ENCODE data around the gene ATIC.

The ATIC gene

DNA sequence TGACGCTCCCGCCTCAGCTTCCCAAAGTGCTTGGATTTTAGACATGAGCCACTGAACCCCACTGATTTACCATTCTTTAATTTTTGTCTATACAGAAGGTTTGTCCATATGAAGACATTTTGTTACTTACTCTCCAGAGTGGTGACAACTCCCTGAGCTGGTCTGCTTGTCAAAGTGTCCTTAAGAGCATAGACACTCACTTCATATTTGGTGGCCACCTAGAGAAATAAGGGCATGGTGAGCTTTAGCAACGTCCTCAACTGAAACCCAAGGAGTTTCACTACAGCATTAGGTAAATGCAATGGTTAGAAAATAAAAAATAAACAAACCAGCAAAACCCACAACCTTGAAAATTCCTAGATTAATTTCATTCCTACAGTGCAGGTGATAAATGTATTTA lies 66.2 kb downstream of the ATIC start:
- DNase-seq = no peak

DNA sequence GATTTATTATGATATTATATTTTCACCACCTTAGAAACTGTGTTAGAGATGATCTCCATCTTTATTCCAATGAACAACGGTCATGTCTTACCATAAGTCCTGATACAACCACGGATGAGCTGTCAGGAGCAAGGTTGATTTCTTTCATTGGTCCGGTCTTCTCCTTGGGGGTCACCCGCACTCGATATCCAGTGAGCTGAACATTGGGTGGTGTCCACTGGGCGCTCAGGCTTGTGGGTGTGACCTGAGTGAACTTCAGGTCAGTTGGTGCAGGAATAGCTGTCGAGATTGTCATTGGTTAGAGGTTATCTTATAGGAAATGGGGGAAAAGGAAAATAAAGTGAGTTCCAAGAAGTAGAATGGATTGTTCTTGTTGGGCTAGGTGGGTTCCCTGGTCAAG lies 67.2 kb downstream of the ATIC start:
- no peak for DNase-seq

DNA sequence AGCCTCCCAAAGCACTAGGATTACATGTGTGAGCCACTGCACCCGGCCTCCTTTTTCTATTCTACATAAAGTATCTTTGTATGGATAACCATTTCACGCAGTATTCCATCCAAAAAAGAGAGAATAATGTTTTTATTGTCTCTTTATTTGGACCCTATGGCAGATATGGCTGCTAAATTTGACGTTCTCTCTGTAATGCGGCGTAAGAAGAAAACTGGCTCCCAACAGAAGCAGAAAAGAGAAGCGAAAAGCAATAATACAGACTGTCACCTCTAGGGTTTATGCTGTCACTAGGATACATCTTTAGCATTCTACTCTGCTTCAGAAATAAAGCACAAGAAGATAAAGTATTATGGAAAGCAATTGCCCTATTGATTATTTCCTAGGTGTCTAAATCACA lies 68.1 kb downstream of the ATIC start:
- no peak for DNase-seq

DNA sequence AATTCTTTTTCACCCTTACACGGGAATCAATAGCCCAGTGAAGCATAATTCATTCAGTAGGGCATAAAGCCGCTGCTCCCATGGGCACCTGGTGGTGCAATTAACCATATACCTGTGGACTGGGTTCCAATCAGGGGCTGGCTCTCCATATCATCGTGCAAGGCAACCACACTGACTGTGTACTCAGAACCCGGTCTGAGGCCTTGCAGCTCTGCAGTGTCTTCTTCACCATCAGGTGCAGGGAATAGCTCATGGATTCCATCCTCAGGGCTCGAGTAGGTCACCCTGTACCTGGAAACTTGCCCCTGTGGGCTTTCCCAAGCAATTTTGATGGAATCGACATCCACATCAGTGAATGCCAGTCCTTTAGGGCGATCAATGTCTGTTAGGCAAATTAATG lies 68.8 kb downstream of the ATIC start:
- no peak for DNase-seq

DNA sequence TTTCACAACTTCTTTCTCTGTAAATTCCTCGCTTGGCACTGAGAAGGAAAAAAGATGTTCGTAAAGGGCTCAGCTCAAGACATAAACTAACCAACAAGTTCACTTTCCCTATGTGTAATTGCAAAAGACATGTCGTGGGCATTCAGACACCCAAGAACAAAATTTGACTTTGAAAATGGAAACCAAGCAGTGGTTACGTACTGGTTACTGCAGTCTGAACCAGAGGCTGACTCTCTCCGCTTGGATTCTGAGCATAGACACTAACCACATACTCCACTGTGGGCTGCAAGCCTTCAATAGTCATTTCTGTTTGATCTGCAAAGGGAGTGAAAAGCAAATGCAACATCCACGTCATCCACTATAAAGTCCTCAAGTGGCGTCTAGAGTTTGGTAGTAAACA lies 70.2 kb downstream of the ATIC start:
- no peak for DNase-seq

DNA sequence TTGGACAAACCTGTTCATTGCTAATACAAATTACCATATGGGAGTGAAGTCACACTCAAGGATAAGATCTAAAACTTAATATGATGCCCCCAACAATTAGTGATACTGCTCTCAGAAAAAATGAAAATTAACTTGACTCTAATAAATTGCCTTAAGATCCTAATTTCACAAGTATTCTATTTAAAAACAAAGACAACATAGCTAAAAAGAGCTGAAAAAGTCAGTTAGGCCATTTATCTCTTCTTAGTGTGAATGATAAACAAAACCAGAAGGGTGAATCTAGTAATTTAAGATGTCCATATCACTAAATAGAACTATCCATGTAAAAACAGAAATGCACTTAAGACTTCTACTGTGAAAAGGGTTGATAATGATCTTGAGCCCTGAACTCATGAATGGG lies 70.6 kb downstream of the ATIC start:
- no peak for DNase-seq

DNA sequence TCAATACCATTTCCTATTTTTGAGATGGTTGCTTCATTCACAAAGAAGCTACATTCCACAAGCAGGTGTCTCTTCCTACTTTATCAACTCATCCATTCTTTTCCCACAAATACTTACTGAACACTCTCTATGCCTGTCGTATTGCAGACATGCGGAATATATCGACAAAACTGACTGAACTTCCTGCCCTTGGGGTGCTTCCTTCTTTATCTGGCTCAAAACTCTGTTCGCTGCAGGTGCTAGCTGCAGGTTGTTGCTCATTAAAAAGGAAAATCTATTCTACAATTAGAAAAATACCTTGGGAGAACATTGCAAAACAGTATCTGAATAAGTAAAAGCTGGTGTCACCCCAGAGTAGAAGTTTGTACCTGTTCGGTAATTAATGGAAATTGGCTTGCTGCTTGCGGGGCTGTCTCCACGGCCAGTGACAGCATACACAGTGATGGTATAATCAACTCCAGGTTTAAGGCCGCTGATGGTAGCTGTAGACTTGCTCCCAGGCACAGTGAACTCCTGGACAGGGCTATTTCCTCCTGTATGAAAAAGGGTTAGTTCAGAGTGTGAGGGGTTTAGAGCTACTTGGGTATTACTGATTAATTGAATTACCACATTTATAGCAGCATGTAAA lies 71.9 kb downstream of the ATIC start:
- DNase-seq = no peak

DNA sequence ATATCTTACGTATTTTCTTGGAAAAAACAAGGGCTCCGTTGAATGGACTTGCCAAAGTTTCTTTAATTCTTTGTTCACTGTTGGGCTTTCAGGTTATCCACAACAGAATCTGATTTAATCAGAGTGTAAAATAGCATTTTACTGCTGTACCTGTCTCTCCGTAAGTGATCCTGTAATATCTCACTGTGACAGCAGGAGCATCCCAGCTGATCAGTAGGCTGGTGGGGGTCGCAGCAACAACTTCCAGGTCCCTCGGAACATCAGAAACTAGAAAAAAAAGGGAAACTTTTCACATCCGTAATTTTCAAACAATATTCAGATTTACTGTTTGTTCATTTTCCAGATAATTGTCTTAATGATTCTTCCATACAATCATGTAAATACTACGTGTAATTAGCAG lies 72.9 kb downstream of the ATIC start:
- DNase-seq = no peak

DNA sequence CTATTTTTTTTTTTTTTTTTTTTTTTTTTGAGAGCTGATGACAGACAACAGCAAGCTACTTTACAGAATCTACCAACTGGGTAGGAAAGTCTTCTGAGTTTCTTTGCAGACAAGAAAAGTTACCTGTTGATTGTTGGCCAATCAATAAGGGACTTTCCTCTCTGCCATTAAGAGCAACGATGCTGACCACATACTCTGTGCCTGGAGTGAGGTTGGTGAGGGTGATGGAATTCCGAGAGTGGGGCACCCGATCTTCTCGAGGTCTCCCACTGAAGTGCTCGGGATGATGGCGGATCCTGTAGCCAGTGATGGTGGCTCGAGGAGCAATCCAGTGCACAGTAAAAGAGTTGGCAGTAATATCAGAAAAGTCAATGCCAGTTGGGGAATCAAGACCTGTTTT lies 74.7 kb downstream of the ATIC start:
- DNase-seq = no peak

DNA sequence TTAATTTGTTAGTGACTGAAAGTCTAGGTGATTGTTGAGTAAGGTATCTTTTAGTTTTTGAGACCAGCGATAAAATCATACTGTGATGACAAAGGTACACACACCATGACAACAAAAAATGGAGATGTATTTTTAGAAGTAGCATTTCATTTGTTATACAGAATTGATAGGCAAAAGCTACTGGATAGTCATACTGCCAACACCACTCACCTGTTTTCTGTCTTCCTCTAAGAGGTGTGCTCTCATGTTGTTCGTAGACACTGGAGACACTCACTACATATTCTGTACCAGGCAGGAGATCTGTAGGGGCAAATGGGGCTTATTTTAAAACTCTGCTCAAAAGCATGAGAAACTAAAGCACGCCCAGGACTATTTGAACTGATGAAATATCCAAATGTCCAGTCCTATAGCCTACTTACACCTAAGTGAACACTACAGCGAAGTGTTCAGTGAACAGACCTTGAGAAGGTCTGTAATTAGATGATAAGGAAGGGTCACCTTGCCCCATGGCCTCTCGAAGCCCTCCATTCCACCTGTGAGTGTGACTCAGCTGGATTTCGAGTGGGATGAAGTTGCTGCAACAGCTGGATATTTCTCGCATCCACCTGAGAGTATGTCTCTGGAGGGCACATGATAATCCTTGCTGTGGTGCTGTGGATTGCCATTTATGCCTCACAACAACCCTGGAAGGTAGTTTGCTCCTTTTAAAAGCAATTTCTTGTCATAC lies 76.3 kb downstream of the ATIC start:
- no peak for DNase-seq

DNA sequence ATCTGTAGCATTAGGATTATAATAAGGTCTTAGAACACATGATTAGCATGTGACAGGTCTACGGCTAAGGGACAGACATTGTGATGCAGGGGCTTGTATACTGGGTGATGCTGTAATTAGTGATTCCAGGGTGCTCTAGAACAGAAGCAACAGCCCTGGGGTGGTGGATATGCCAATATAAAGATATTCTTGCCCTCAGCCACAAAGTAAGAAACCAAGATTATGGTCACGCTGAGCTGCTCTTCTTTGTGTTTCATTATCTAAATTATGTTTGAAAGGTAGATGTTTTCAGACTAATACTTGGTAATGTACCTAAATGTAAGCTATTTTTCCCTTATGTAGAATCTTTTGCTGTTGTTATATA lies 78.7 kb downstream of the ATIC start:
- DNase-seq = no peak

DNA sequence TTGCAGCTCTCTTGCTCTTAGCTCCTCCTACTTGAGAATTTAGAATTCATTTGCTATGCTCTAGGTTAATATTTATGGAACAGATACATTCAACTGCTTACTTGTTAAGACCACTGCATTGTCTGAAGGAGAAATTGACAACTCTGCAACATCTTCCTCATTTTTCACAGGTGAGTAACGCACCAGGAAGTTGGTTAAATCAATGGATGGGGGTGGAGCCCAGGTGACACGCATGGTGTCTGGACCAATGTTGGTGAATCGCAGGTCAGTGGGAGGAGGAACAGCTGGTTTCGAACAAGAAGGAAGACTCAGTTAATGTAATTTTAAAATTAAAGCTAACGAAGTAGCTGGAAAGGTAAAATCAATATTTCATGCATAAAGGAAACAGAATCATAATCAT lies 79.7 kb downstream of the ATIC start:
- DNase-seq = no peak

DNA sequence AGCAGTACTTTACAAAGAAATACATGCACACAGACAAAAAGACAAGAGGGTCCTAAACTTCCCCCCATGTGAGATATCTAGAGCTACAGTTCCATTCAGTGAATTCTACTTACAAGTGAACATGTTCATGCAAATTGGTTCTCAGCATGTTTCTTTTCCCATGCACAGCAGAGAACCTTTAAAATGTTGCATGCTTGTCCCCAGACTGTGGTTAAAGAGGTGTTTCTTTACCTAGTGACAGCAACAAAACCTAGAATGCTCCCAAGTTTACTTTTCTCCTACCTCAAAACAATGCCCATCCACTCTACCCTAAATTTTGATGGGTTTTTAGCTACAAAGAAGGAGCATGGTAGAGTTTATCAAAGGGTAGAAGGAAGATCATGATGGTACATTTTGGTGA lies 80.3 kb downstream of the ATIC start:
- no peak for DNase-seq

DNA sequence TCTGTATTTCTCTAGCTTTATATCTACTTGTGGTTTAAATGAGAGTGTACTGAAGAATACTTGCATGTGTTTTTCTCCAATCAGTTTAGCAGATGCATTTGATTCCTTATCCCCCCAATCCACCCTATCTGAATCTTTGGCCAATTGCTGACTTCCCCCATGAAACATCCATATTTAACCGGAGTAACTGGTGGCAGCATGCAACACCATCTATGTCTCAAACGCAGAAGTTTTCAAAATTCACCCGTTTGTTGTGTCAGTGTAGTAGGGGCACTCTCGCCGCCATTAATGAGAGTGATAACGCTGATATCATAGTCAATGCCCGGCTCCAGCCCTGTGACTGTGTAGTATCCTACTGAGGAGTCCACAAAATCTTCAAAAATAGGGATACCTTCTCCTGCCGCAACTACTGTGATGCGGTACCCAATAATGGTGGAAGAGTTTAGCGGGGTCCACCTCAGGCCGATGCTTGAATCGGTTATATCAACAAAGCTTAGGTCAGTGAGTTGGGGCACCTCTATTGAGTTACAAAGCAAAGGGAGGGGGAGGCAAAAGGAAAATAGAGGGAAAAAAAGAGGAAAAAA lies 80.9 kb downstream of the ATIC start:
- DNase-seq = no peak

DNA sequence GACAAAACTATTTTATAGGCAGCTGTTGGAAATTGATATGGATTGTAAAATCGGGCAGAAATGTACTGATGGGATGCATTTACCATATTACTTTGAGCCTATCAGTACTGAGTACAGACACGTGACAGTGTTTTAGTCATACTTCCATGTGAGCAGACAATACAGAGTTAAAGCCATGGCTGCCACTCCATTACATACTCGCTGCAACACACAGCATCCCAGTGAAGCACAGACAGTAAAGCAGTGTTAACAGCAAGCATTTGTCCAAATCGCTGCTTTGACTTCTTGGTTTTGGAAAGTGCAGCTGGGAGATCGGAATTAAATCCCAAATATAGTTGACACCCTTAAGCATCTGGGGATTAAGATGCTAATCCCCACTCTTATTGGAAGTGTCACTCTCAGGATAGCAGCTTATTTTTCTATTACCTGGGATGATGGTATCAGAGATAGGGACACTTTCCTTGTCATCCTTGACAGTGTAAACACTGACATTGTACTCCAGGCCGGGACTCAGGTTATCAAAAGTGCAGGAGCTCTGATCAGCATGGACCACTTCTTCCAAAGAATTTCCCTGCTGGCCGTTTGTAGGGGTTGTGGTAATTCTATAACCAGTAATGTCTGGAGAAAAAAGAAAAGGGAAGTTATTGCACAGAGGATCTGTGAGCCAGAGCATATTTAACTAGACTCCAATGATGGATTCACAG lies 82.4 kb downstream of the ATIC start:
- DNase-seq = no peak

DNA sequence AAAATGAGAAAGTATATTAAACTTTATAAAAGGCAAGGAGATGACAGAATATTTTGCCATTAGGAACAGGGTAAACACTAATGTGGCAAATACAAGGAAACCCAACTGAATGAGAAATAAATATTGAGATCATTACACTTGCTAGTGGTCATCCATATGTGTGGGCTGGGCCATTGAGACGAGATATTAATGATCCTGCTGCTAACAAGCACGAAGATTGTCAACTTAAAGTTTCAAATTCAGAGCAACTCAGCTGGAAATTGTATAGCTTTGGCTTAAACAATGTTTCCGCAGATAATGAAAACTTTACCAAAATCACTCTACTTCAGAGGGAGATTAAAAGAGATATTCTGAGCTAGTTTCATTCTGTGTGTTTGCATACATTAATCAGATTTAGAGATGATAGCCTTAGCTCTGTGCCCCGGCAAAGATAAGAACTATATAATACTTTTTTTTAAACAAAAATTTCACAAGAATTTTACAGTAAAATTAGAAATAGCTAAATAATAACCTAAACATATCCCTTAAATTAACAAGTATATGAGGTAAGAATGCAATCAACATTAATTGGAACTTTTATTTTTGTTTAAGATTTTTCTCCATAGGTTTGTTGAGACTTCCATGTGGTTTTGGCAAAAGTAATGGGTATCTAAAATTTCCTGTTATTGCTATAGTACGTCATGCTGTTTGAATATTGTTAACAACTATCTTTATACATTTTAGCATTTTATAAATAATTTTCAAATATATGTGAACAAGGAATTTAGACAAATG lies 84.0 kb downstream of the ATIC start:
- DNase-seq = no peak

DNA sequence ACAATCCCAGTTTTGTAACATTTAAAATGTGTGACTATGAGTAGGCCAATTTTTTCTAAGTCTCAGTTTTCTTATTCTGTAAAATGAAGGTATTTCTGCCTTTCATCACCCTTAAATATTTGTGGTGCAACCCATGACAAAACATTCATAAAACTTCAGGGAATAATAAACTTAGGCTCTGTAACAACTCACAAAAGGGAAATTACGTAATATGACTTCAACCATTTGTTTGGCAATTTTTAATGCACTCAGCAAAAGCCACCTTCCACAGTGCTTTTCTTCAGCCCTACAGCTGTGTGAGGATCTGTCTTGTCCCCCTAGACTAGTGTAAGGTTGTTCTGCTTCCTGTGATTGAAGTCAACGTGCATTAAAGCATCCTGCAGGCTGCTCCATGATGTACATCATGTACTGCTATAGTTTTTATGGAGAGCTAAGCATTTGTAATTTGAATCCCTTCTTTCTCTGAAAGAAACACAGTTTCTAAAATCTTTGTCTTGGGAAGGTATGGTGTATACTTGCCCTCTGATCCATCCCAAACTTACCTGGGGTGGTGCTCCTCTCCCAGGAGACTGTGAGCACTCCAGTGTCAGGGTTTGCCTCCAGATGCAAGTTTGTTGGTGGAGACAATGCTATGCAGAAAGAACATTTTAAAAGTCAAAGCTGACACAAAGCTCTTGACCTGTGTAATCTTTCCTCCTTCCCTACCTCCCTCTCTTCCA lies 84.9 kb downstream of the ATIC start:
- no peak for DNase-seq

DNA sequence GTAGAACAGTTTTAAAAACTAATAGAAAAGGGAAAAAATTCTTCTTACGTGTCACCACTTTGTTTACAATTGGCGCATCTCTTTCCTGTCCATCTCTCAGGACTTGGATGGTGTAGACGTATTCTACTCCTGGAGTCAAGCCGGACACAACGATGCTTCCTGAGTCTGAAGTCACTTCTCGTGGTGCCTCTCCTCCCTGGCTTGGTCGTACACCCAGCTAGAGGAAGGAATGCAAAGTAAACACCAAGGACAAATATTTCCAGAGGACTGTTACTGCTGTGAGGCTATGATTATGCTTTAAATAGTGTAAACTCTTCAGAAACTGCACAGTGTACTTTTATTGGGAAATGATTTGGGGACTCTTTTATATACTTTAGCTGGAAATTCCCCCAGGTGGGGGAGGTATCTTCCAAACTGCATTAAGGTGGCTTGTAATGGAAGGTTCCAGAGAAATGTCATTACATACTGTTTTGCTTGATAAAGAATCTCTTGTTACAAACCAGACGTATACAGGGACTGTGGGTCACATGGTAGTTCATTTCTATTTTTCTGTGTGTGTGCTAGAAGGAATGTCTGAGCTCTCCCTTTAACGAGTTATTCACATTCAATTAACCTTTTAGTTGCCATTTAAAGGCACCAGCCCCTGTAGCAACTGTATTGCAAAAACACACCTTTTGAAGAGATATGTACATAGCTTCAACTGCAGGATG lies 85.9 kb downstream of the ATIC start:
- no peak for DNase-seq

DNA sequence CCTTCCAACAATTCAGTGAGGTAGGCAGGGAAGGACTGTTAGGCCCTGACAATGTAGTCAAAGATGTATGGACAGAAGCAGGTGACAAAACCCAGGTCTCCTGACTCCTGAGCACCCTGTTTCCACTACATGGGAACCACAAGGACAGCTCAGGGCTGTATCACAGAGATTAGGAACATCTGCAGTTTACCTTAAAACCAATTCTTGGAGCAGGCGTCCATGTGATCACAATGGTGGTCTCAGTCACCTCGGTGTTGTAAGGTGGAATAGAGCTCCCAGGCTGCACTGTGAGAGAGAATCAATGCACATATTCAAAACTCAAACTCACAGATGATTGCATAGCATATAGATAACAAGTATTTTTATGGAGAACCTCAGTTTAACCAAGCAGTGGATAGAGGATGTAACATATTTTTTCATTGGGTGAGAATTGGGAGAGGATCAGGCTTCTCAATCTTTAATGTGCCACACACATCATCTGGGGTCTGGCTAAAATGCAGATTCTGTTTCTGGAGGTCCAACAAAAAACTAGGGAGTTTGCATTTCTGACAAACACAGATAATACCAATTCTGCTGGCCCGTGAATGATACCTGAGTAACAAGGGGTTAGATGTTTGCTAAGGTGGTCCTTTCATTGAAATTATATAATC lies 87.3 kb downstream of the ATIC start:
- DNase-seq = no peak
